ENCODE data around the gene RAPGEF6. TPM values are rescaled to one million over a fixed set of nuclear protein-coding genes. Genes with fewer than 3 reads are reported as not detected.

The RAPGEF6 gene
- total RNA-seq, 1 experiment from 2014 or later = 9.7 TPM

- H3K4me2 ChIP-seq (ENCODE audit: low read length) = no peak overlapping the region
- BruUV-seq (replicated peaks) = no TSS peak
- H3K4me3 ChIP-seq (ENCODE audit: low read length) = no peak overlapping the region
- intact Hi-C loops (cut with micrococcal nuclease) = no loop called here
- H3K9ac ChIP-seq (ENCODE audit: low read length) = no peak overlapping the region
- no peaks in the 10 kb centered on the region for H3F3A ChIP-seq (ENCODE audit: low read length, unreplicated experiment)
- ATAC-seq = no peak
- H3K79me2 ChIP-seq (ENCODE audit: low read length) = peaks cover 100% of the 10 kb centered on the region
- no peaks in the 10 kb centered on the region for H3K9me3 ChIP-seq (ENCODE audit: low read length)
- H2AFZ ChIP-seq (ENCODE audit: low read length) = no peak overlapping the region
- H4K20me1 ChIP-seq (ENCODE audit: low read length) = peaks cover 10% of the 10 kb centered on the region; the same call in 1 of the 2 replicates
- peaks cover 4% of the 10 kb centered on the region; the same call in 1 of the 2 replicates for H3K36me3 ChIP-seq (ENCODE audit: low read depth, low read length)
- no peak for DNase-seq
- H3K27me3 ChIP-seq (ENCODE audit: low read length) = no peaks in the 10 kb centered on the region
- CTCF ChIA-PET = no interaction called here
- H3K27ac ChIP-seq (ENCODE audit: low read length) = no peak overlapping the region
- peaks cover 24% of the 10 kb centered on the region for H3K4me1 ChIP-seq (ENCODE audit: insufficient read depth, low read length)
- H3K9me2 ChIP-seq (replicated peaks; ENCODE audit: low read length) = no peaks in the 10 kb centered on the region
- POLR2A ChIA-PET (ENCODE audit: unreplicated experiment) = no interaction called here
- TF ChIP-seq CTCF (conservative IDR thresholded peaks at IDR 0.05; ENCODE audit: low read depth, low read length) (no peak), EZH2phosphoT487 (IDR thresholded peaks at IDR 0.05; ENCODE audit: borderline replicate concordance, low read length) (no peak), EZH2 (IDR thresholded peaks at IDR 0.05; ENCODE audit: low read length, unreplicated experiment) (no peak)
Measured at GRCh38 chr5:131619102-131619501, 15.9 kb downstream of the RAPGEF6 start.

- TF ChIP-seq EZH2phosphoT487 (IDR thresholded peaks at IDR 0.05; ENCODE audit: borderline replicate concordance, low read length) (no peak), EZH2 (IDR thresholded peaks at IDR 0.05; ENCODE audit: low read length, unreplicated experiment) (no peak), CTCF (conservative IDR thresholded peaks at IDR 0.05; ENCODE audit: low read depth, low read length) (no peak)
- Histone ChIP-seq H3K9ac (ENCODE audit: low read length) (no peak overlapping the region), H3K36me3 (ENCODE audit: low read depth, low read length) (no peaks in the 10 kb centered on the region), H3K27me3 (ENCODE audit: low read length) (no peaks in the 10 kb centered on the region), H3K9me3 (ENCODE audit: low read length) (no peaks in the 10 kb centered on the region), H3K9me2 (replicated peaks; ENCODE audit: low read length) (no peaks in the 10 kb centered on the region), H3K4me1 (ENCODE audit: insufficient read depth, low read length) (peaks cover 21% of the 10 kb centered on the region), H3F3A (ENCODE audit: low read length, unreplicated experiment) (no peaks in the 10 kb centered on the region), H4K20me1 (ENCODE audit: low read length) (peaks cover 10% of the 10 kb centered on the region; the same call in 1 of the 2 replicates), H3K27ac (ENCODE audit: low read length) (no peak overlapping the region), H3K4me2 (ENCODE audit: low read length) (no peak overlapping the region), H3K79me2 (ENCODE audit: low read length) (peaks cover 100% of the 10 kb centered on the region), H2AFZ (ENCODE audit: low read length) (no peak overlapping the region), H3K4me3 (ENCODE audit: low read length) (no peak overlapping the region)
- DNase-seq = no peak
- ATAC-seq = peak; percentile 44
- ChIA-PET POLR2A (ENCODE audit: unreplicated experiment) (no interaction called here), CTCF (no interaction called here)
- BruUV-seq (replicated peaks) = no TSS peak
- intact Hi-C loops (cut with micrococcal nuclease) = no loop called here
Measured at GRCh38 chr5:131617140-131617822, 17.7 kb downstream of the RAPGEF6 start.

GRCh38 chr5:131615957-131616356 lies 19.1 kb downstream of the RAPGEF6 start:
- no peaks in the 10 kb centered on the region for H3K9me3 ChIP-seq (ENCODE audit: low read length)
- ChIA-PET POLR2A (ENCODE audit: unreplicated experiment) (no interaction called here), CTCF (no interaction called here)
- H3K4me3 ChIP-seq (ENCODE audit: low read length) = no peak overlapping the region
- H3K27ac ChIP-seq (ENCODE audit: low read length) = no peak overlapping the region
- peaks cover 99% of the 10 kb centered on the region for H3K79me2 ChIP-seq (ENCODE audit: low read length)
- no peaks in the 10 kb centered on the region for H3K36me3 ChIP-seq (ENCODE audit: low read depth, low read length)
- intact Hi-C loops (cut with micrococcal nuclease) = no loop called here
- no peaks in the 10 kb centered on the region for H3F3A ChIP-seq (ENCODE audit: low read length, unreplicated experiment)
- no peak overlapping the region for H2AFZ ChIP-seq (ENCODE audit: low read length)
- BruUV-seq (replicated peaks) = no TSS peak
- no peaks in the 10 kb centered on the region for H3K27me3 ChIP-seq (ENCODE audit: low read length)
- H3K4me2 ChIP-seq (ENCODE audit: low read length) = no peak overlapping the region
- peaks cover 10% of the 10 kb centered on the region; the same call in 1 of the 2 replicates for H4K20me1 ChIP-seq (ENCODE audit: low read length)
- TF ChIP-seq EZH2phosphoT487 (IDR thresholded peaks at IDR 0.05; ENCODE audit: borderline replicate concordance, low read length) (no peak), EZH2 (IDR thresholded peaks at IDR 0.05; ENCODE audit: low read length, unreplicated experiment) (no peak), CTCF (conservative IDR thresholded peaks at IDR 0.05; ENCODE audit: low read depth, low read length) (no peak)
- H3K9ac ChIP-seq (ENCODE audit: low read length) = no peak overlapping the region
- ATAC-seq (no peak), DNase-seq (no peak)
- no peaks in the 10 kb centered on the region for H3K9me2 ChIP-seq (replicated peaks; ENCODE audit: low read length)
- peaks cover 20% of the 10 kb centered on the region for H3K4me1 ChIP-seq (ENCODE audit: insufficient read depth, low read length)
